Measurements from ENCODE around the gene S1PR1.

- no peak; the same call in 1 of the 2 replicates for TF ChIP-seq CTCF (conservative IDR thresholded peaks at IDR 0.05; ENCODE audit: low read depth, low read length)
- no peak for TF ChIP-seq EZH2 (IDR thresholded peaks at IDR 0.05; ENCODE audit: borderline replicate concordance, low read depth, low read length, poor library complexity, severe bottlenecking)
Measured at GRCh38 chr1:101237229-101237837, 514 bp downstream of the S1PR1 start.

All from A673 (cell line).